Type B pancreatic cell (in vitro differentiated cells): ENCODE results near the gene SPIRE1. TPM values are rescaled to one million over a fixed set of nuclear protein-coding genes. Genes with fewer than 3 reads are reported as not detected.

Source experiments
- DNase-seq: peaks from one replicate; pipeline ENCODE4 v3.0.0; 2021; ENCODE audit warnings: mixed read lengths; ENCODE audit not compliant: unreplicated experiment; ENCODE audit errors: extremely low spot score
- H3K27ac Mint-ChIP-seq: 2 replicates; pipeline ENCODE4 v1.8.0; 2021; ENCODE audit warnings: mild to moderate bottlenecking, mixed read lengths
- H3K27me3 Mint-ChIP-seq: 2 replicates; pipeline ENCODE4 v1.8.0; 2021; ENCODE audit warnings: mixed read lengths
- H3K36me3 Mint-ChIP-seq: 2 replicates; pipeline ENCODE4 v1.8.0; 2021; ENCODE audit warnings: mixed read lengths
- H3K4me1 Mint-ChIP-seq: one replicate; pipeline ENCODE4 v1.8.0; 2021; ENCODE audit warnings: mixed read lengths; ENCODE audit not compliant: unreplicated experiment
- H3K4me3 Mint-ChIP-seq: 2 replicates; pipeline ENCODE4 v1.8.0; 2021; ENCODE audit warnings: mild to moderate bottlenecking, mixed read lengths
- H3K9me3 Mint-ChIP-seq: 2 replicates; pipeline ENCODE4 v1.8.0; 2021; ENCODE audit warnings: mixed read lengths
- CTCF ChIP-seq: fragments of 200-600 bp; sonication (generic); conservative IDR thresholded peaks from 2 replicates; pipeline ENCODE4 v1.5.0; 2021; ENCODE audit warnings: antibody characterized with exemption, mild to moderate bottlenecking
- total RNA-seq: library from RNA; stranded (reverse); gene quantifications from 2 replicates; pipeline ENCODE4 v1.2.1, GENCODE V29; 2021; ENCODE audit warnings: low replicate concordance

Gene SPIRE1
- total RNA-seq, 1 donor from 2014 or later = 25.2 TPM

- Mint-ChIP-seq H3K4me1 (peaks cover 12% of the 10 kb centered on the region), H3K4me3 (no peak overlapping the region), H3K36me3 (no peaks in the 10 kb centered on the region), H3K27ac (no peak overlapping the region), H3K27me3 (no peaks in the 10 kb centered on the region), H3K9me3 (no peaks in the 10 kb centered on the region)
- no peak for TF ChIP-seq CTCF
- DNase-seq = no peak
These were observed 64.0 kb downstream of the SPIRE1 start for GRCh38 chr18:12593866-12594265.

- Mint-ChIP-seq H3K27me3 (no peaks in the 10 kb centered on the region), H3K4me3 (no peak overlapping the region), H3K9me3 (no peaks in the 10 kb centered on the region), H3K36me3 (no peaks in the 10 kb centered on the region), H3K4me1 (peaks cover 9% of the 10 kb centered on the region), H3K27ac (no peak overlapping the region)
- DNase-seq = no peak
- no peak for TF ChIP-seq CTCF
These were observed 65.2 kb downstream of the SPIRE1 start for GRCh38 chr18:12592597-12593127.

DNA sequence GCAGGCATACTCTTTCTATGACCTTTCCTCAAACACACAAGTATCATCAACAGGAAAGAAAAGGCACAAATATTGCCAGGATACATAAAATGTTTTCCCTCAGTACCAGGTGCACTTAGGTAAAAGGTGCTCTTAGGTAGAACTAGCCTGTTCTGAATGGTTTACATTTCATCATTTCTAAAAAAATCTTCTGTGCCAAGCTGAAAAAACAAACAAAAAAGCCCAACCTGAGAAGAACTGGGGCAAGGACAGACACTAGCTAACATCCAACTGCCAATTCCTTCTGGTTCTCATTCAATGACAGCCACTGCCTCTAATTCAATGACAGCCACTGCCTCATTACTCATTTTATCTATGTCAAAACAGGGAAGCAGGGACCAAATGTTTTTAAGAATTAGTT, 68.5 kb downstream of the SPIRE1 start:
- Mint-ChIP-seq H3K27ac (no peak overlapping the region), H3K9me3 (no peaks in the 10 kb centered on the region), H3K4me1 (no peaks in the 10 kb centered on the region), H3K4me3 (no peak overlapping the region), H3K36me3 (no peaks in the 10 kb centered on the region), H3K27me3 (no peaks in the 10 kb centered on the region)
- no peak for TF ChIP-seq CTCF
- no peak for DNase-seq

GRCh38 chr18:12586956-12587355, 71.0 kb downstream of the SPIRE1 start:
- H3K4me1 Mint-ChIP-seq = no peaks in the 10 kb centered on the region
- no peak overlapping the region for H3K4me3 Mint-ChIP-seq
- no peak overlapping the region for H3K27ac Mint-ChIP-seq
- no peaks in the 10 kb centered on the region for H3K27me3 Mint-ChIP-seq
- H3K36me3 Mint-ChIP-seq = no peaks in the 10 kb centered on the region
- no peak for DNase-seq
- no peak for TF ChIP-seq CTCF
- no peaks in the 10 kb centered on the region for H3K9me3 Mint-ChIP-seq

DNA sequence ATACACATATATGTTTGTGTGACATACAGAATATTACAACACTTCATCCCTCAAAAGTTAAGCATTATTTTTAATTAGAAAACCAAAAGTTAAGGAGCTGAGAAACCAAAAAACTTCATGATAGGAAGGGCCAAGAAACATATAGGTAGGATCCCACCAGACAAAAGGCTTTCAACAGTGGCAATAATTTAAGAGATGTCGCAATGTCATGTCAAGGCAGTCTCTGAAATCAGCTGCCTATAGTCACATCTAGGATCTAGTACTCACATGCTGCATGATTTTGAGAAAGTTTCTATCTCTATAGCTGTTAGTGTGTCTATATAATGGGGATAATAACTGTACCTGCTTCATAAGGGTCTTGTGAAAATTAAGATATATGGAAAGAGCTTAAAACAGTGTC, 72.7 kb downstream of the SPIRE1 start:
- H3K36me3 Mint-ChIP-seq = no peaks in the 10 kb centered on the region
- DNase-seq = no peak
- H3K27ac Mint-ChIP-seq = no peak overlapping the region
- H3K27me3 Mint-ChIP-seq = no peaks in the 10 kb centered on the region
- H3K9me3 Mint-ChIP-seq = no peaks in the 10 kb centered on the region
- no peak for TF ChIP-seq CTCF
- H3K4me1 Mint-ChIP-seq = no peaks in the 10 kb centered on the region
- no peak overlapping the region for H3K4me3 Mint-ChIP-seq
